ENCODE results near the gene GPR137B.

The GPR137B gene

DNA sequence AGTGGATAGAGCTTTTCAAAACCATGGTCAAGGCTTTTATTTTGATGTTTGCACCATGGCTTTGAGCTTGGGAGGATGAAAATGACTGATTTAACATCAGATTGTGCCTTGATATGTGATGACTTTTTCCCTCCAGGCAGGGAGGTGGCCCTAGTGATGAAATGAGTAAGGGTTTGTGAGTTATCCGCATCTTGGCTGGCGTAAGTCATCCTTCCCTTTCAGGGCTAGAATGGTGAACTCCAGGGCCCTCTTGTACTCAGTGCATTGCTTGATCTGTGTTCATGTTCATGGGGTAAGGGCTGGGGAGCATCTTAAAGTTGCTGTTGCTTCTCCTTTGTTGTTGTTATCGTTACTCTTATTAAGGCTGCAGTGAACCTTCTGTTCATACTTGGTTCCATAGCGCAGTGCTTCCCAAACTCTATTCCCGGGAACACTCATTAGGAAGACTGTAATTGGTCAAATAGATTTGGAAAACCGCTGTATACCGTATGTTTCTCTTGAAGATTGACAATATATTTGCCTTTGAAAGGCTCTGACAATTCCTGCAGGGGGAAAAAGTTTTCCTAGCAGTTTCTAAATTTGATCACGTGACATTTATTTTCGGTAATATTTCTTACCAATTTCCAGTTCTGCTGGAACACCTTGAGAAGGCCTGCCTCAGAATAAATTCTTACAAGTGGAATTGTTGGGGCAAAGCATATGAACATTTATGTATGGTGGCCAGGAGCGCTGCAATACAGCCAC is 23.1 kb downstream of the GPR137B start:
- Histone ChIP-seq H3K27me3 (ENCODE audit: insufficient read depth, low read length) (no peaks in the 10 kb centered on the region), H3K36me3 (ENCODE audit: insufficient read depth, low read length) (no peaks in the 10 kb centered on the region), H3K9me3 (ENCODE audit: insufficient read depth, low read depth, low read length) (peaks cover 16% of the 10 kb centered on the region), H3K27ac (ENCODE audit: low read depth, low read length) (no peak overlapping the region), H3K9ac (ENCODE audit: low read depth, low read length) (no peak overlapping the region), H3K4me3 (ENCODE audit: low read length) (no peak overlapping the region), H3K4me1 (ENCODE audit: insufficient read depth, low read length) (no peaks in the 10 kb centered on the region)
- WGBS: 95% methylated on average over 10 of the region's 10 CpGs

DNA sequence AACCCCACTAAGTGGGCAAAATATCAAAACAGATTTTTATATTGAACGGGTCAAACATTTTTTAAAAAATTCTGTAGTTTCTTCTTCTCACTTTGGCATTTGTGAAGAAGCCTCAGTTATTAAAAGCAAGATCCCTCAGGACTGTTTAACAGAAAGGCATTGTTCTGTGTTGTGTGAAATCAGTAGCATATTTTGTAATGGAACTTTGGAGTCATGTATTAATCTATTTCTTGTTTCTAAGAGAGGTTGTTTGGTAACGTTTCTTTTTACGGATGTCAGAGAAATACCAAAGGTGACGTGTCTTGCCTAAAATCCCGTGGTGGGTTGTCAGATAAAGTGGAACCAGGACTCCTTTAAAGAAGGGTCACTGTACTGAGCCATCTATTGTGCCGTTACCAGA is 23.7 kb downstream of the GPR137B start:
- H3K4me1 ChIP-seq (ENCODE audit: insufficient read depth, low read length): no peaks in the 10 kb centered on the region

GRCh38 chr1:236167154-236167553 is 24.8 kb downstream of the GPR137B start:
- Histone ChIP-seq H3K4me1 (ENCODE audit: insufficient read depth, low read length) (no peaks in the 10 kb centered on the region), H3K27ac (ENCODE audit: low read depth, low read length) (no peak overlapping the region), H3K36me3 (ENCODE audit: insufficient read depth, low read length) (no peaks in the 10 kb centered on the region), H3K9ac (ENCODE audit: low read depth, low read length) (no peak overlapping the region), H3K9me3 (ENCODE audit: insufficient read depth, low read depth, low read length) (peaks cover 3% of the 10 kb centered on the region; the same call in 1 of the 2 replicates), H3K27me3 (ENCODE audit: insufficient read depth, low read length) (no peaks in the 10 kb centered on the region), H3K4me3 (ENCODE audit: low read length) (no peak overlapping the region)
- 92% methylated on average over 6 of the region's 7 CpGs for WGBS

More for the DNA sequence above, 23.7 kb downstream of the GPR137B start:
- H3K36me3 ChIP-seq (ENCODE audit: insufficient read depth, low read length): no peaks in the 10 kb centered on the region
- no peak overlapping the region for H3K4me3 ChIP-seq (ENCODE audit: low read length)
- H3K9ac ChIP-seq (ENCODE audit: low read depth, low read length): no peak overlapping the region
- peaks cover 14% of the 10 kb centered on the region for H3K9me3 ChIP-seq (ENCODE audit: insufficient read depth, low read depth, low read length)
- H3K27me3 ChIP-seq (ENCODE audit: insufficient read depth, low read length): no peaks in the 10 kb centered on the region
- WGBS: 97% methylated on average over 5 of the region's 6 CpGs
- H3K27ac ChIP-seq (ENCODE audit: low read depth, low read length): no peak overlapping the region

- no peak overlapping the region for H3K27ac ChIP-seq (ENCODE audit: low read depth, low read length)
- no peak overlapping the region for H3K9ac ChIP-seq (ENCODE audit: low read depth, low read length)
- no peaks in the 10 kb centered on the region for H3K36me3 ChIP-seq (ENCODE audit: insufficient read depth, low read length)
- H3K9me3 ChIP-seq (ENCODE audit: insufficient read depth, low read depth, low read length): no peaks in the 10 kb centered on the region
- H3K4me1 ChIP-seq (ENCODE audit: insufficient read depth, low read length): no peaks in the 10 kb centered on the region
- 86% methylated on average over 4 of the region's 4 CpGs for WGBS
- no peak overlapping the region for H3K4me3 ChIP-seq (ENCODE audit: low read length)
- no peaks in the 10 kb centered on the region for H3K27me3 ChIP-seq (ENCODE audit: insufficient read depth, low read length)
These were observed 25.2 kb downstream of the GPR137B start for GRCh38 chr1:236167578-236167977.

GRCh38 chr1:236168716-236169429 is 26.5 kb downstream of the GPR137B start:
- Histone ChIP-seq H3K36me3 (ENCODE audit: insufficient read depth, low read length) (no peaks in the 10 kb centered on the region), H3K27ac (ENCODE audit: low read depth, low read length) (no peak overlapping the region), H3K9me3 (ENCODE audit: insufficient read depth, low read depth, low read length) (no peaks in the 10 kb centered on the region), H3K4me3 (ENCODE audit: low read length) (no peak overlapping the region), H3K9ac (ENCODE audit: low read depth, low read length) (no peak overlapping the region), H3K4me1 (ENCODE audit: insufficient read depth, low read length) (no peaks in the 10 kb centered on the region), H3K27me3 (ENCODE audit: insufficient read depth, low read length) (no peaks in the 10 kb centered on the region)
- 93% methylated on average over 10 of the region's 10 CpGs for WGBS

GRCh38 chr1:236172041-236172579 is 29.8 kb downstream of the GPR137B start:
- Histone ChIP-seq H3K4me1 (ENCODE audit: insufficient read depth, low read length) (no peaks in the 10 kb centered on the region), H3K27me3 (ENCODE audit: insufficient read depth, low read length) (no peaks in the 10 kb centered on the region), H3K9me3 (ENCODE audit: insufficient read depth, low read depth, low read length) (no peaks in the 10 kb centered on the region), H3K9ac (ENCODE audit: low read depth, low read length) (no peak overlapping the region), H3K27ac (ENCODE audit: low read depth, low read length) (no peak overlapping the region), H3K4me3 (ENCODE audit: low read length) (no peak overlapping the region), H3K36me3 (ENCODE audit: insufficient read depth, low read length) (no peaks in the 10 kb centered on the region)

DNA sequence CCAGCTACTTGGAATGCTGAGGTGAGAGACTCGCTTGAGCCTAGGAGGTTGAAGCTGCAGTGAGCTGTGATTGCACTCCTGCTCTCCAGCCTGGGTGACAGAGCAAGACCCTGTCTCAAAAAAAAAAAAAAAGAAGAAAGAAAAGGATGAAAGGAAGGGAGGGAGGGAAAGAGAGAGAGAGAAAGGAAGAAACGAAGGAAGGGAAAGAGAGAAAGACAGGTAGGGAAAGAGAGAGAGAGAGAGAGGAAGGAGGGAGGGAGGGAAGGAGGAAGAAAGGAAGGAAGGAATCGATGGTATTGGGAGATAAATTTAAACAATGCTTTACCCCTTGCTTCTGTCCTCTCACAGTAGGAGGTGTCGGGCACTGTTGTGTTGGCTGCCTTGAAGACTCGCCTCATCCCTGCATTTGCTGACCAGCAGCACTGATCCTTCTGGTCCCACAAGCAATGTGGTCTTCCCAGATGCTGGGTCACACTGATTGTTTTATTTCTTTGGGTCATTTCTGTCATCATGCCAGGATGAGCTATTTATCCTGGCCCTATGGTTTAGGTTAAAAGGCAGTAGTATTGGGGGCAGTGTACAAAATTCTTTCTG is 30.9 kb downstream of the GPR137B start:
- Histone ChIP-seq H3K36me3 (ENCODE audit: insufficient read depth, low read length) (no peaks in the 10 kb centered on the region), H3K9me3 (ENCODE audit: insufficient read depth, low read depth, low read length) (no peaks in the 10 kb centered on the region), H3K4me1 (ENCODE audit: insufficient read depth, low read length) (no peaks in the 10 kb centered on the region), H3K27me3 (ENCODE audit: insufficient read depth, low read length) (no peaks in the 10 kb centered on the region), H3K9ac (ENCODE audit: low read depth, low read length) (no peak overlapping the region), H3K4me3 (ENCODE audit: low read length) (no peak overlapping the region), H3K27ac (ENCODE audit: low read depth, low read length) (no peak overlapping the region)
- WGBS: 65% methylated on average over 4 of the region's 5 CpGs

DNA sequence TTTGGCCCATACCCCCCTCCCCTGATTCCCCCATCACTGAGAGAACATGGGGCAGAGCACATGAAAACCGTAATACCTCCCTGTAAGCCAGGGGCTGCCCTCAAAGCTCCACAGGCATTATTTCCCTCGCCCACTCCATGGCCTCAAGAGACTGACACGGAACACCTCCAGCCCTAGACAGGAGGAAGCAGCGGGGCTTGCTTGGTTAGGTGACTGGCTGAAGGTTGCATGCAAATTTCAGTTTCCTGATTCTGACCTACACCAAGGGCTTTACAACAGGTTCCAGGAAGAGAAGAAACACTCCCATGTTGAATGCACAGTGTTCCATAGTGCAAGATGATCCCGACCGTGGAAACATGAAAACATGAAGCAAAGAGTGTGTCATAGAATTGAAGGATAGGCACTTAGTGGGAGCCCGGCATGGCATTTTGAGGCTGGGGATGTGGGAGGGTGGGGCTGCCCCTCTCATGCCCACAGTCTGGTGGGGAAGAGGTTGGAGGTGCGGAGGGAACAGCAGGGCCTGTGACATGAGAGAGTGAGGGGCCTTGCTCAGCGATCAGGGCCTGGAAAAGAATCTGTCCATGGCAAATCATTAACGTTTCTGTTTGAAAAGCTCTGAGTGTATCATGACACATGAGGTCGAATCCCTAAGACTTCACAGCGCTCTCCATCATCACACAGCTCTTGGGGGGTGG is 33.5 kb downstream of the GPR137B start:
- Histone ChIP-seq H3K27ac (ENCODE audit: low read depth, low read length) (no peak overlapping the region), H3K9me3 (ENCODE audit: insufficient read depth, low read depth, low read length) (no peaks in the 10 kb centered on the region), H3K9ac (ENCODE audit: low read depth, low read length) (no peak overlapping the region), H3K4me1 (ENCODE audit: insufficient read depth, low read length) (no peaks in the 10 kb centered on the region), H3K27me3 (ENCODE audit: insufficient read depth, low read length) (no peaks in the 10 kb centered on the region), H3K36me3 (ENCODE audit: insufficient read depth, low read length) (peaks cover 8% of the 10 kb centered on the region; the same call in 1 of the 2 replicates), H3K4me3 (ENCODE audit: low read length) (no peak overlapping the region)
- WGBS: 92% methylated on average over 12 of the region's 12 CpGs

- H3K36me3 ChIP-seq (ENCODE audit: insufficient read depth, low read length): peaks cover 14% of the 10 kb centered on the region
- H3K27me3 ChIP-seq (ENCODE audit: insufficient read depth, low read length): no peaks in the 10 kb centered on the region
- no peak overlapping the region for H3K27ac ChIP-seq (ENCODE audit: low read depth, low read length)
- no peak overlapping the region for H3K9ac ChIP-seq (ENCODE audit: low read depth, low read length)
- no peaks in the 10 kb centered on the region for H3K4me1 ChIP-seq (ENCODE audit: insufficient read depth, low read length)
- H3K9me3 ChIP-seq (ENCODE audit: insufficient read depth, low read depth, low read length): no peaks in the 10 kb centered on the region
- WGBS: 86% methylated on average over 18 of the region's 18 CpGs
- no peak overlapping the region for H3K4me3 ChIP-seq (ENCODE audit: low read length)
These were observed 34.3 kb downstream of the GPR137B start for GRCh38 chr1:236176337-236177336.

DNA sequence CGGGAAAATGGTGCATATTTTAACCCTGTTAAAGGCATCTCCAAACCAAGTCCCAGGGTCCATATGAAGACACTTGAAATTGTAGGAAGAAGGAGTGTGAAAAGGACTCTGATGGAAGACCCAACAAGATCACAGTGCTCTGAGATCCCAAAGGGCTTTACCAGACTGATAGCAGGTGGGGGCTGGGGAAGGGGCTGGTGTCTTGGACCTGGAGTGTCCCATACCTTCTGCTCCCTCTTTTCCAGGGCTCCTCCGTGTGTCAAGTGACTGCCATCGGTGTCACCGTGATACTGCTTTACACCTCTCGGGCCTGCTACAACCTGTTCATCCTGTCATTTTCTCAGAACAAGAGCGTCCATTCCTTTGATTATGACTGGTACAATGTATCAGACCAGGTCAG is 37.3 kb downstream of the GPR137B start:
- H3K27me3 ChIP-seq (ENCODE audit: insufficient read depth, low read length): no peaks in the 10 kb centered on the region
- no peak overlapping the region for H3K4me3 ChIP-seq (ENCODE audit: low read length)
- no peaks in the 10 kb centered on the region for H3K9me3 ChIP-seq (ENCODE audit: insufficient read depth, low read depth, low read length)
- WGBS: 93% methylated on average over 6 of the region's 6 CpGs
- no peak overlapping the region for H3K9ac ChIP-seq (ENCODE audit: low read depth, low read length)
- H3K4me1 ChIP-seq (ENCODE audit: insufficient read depth, low read length): no peaks in the 10 kb centered on the region
- H3K36me3 ChIP-seq (ENCODE audit: insufficient read depth, low read length): peaks cover 17% of the 10 kb centered on the region
- H3K27ac ChIP-seq (ENCODE audit: low read depth, low read length): no peak overlapping the region
